ENCODE data around the gene CYFIP1. TPM values are rescaled to one million over a fixed set of nuclear protein-coding genes. Genes with fewer than 3 reads are reported as not detected.

Gene CYFIP1
- total and polyA plus RNA-seq, 2 of the 8 experiments (the other 6 are each of a cell fraction or from before 2014, with no cell fraction given): 38.6 to 81.7 TPM

DNA sequence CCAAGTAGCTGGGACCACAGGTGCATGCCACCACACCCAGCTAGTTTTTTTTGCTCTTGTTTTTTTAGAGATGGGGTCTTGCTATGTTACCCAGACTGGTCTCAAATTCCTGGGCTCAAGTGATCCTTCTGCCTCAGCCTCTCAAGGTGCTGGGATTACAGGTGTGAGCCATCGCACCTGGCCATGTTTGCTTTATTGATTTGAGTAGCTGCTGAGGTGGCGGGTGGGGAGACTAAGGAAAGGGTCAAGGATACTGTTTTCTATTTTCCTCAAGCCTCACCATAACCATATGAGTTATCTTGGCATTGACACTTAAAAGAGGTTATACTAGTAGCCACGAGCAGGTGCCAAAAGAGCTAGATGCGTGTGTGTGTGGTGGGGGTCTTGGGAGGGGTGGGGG, 39.0 kb downstream of the CYFIP1 start (continued):
- no peak for TF ChIP-seq NANOG (IDR thresholded peaks at IDR 0.05; ENCODE audit: insufficient read depth, low read depth, low read length, poor library complexity, severe bottlenecking)
- TF ChIP-seq, protein P1, sequence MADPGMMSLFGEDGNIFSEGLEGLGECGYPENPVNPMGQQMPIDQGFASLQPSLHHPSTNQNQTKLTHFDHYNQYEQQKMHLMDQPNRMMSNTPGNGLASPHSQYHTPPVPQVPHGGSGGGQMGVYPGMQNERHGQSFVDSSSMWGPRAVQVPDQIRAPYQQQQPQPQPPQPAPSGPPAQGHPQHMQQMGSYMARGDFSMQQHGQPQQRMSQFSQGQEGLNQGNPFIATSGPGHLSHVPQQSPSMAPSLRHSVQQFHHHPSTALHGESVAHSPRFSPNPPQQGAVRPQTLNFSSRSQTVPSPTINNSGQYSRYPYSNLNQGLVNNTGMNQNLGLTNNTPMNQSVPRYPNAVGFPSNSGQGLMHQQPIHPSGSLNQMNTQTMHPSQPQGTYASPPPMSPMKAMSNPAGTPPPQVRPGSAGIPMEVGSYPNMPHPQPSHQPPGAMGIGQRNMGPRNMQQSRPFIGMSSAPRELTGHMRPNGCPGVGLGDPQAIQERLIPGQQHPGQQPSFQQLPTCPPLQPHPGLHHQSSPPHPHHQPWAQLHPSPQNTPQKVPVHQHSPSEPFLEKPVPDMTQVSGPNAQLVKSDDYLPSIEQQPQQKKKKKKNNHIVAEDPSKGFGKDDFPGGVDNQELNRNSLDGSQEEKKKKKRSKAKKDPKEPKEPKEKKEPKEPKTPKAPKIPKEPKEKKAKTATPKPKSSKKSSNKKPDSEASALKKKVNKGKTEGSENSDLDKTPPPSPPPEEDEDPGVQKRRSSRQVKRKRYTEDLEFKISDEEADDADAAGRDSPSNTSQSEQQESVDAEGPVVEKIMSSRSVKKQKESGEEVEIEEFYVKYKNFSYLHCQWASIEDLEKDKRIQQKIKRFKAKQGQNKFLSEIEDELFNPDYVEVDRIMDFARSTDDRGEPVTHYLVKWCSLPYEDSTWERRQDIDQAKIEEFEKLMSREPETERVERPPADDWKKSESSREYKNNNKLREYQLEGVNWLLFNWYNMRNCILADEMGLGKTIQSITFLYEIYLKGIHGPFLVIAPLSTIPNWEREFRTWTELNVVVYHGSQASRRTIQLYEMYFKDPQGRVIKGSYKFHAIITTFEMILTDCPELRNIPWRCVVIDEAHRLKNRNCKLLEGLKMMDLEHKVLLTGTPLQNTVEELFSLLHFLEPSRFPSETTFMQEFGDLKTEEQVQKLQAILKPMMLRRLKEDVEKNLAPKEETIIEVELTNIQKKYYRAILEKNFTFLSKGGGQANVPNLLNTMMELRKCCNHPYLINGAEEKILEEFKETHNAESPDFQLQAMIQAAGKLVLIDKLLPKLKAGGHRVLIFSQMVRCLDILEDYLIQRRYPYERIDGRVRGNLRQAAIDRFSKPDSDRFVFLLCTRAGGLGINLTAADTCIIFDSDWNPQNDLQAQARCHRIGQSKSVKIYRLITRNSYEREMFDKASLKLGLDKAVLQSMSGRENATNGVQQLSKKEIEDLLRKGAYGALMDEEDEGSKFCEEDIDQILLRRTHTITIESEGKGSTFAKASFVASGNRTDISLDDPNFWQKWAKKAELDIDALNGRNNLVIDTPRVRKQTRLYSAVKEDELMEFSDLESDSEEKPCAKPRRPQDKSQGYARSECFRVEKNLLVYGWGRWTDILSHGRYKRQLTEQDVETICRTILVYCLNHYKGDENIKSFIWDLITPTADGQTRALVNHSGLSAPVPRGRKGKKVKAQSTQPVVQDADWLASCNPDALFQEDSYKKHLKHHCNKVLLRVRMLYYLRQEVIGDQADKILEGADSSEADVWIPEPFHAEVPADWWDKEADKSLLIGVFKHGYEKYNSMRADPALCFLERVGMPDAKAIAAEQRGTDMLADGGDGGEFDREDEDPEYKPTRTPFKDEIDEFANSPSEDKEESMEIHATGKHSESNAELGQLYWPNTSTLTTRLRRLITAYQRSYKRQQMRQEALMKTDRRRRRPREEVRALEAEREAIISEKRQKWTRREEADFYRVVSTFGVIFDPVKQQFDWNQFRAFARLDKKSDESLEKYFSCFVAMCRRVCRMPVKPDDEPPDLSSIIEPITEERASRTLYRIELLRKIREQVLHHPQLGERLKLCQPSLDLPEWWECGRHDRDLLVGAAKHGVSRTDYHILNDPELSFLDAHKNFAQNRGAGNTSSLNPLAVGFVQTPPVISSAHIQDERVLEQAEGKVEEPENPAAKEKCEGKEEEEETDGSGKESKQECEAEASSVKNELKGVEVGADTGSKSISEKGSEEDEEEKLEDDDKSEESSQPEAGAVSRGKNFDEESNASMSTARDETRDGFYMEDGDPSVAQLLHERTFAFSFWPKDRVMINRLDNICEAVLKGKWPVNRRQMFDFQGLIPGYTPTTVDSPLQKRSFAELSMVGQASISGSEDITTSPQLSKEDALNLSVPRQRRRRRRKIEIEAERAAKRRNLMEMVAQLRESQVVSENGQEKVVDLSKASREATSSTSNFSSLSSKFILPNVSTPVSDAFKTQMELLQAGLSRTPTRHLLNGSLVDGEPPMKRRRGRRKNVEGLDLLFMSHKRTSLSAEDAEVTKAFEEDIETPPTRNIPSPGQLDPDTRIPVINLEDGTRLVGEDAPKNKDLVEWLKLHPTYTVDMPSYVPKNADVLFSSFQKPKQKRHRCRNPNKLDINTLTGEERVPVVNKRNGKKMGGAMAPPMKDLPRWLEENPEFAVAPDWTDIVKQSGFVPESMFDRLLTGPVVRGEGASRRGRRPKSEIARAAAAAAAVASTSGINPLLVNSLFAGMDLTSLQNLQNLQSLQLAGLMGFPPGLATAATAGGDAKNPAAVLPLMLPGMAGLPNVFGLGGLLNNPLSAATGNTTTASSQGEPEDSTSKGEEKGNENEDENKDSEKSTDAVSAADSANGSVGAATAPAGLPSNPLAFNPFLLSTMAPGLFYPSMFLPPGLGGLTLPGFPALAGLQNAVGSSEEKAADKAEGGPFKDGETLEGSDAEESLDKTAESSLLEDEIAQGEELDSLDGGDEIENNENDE (IDR thresholded peaks at IDR 0.05; ENCODE audit: insufficient replicate concordance, low read length): no peak
- TF ChIP-seq SUZ12 (IDR thresholded peaks at IDR 0.05; ENCODE audit: low read length): no peak
- no peak for TF ChIP-seq FOSL1 (IDR thresholded peaks at IDR 0.05; ENCODE audit: insufficient read depth, low read depth, low read length)
- no peak for TF ChIP-seq SP4 (IDR thresholded peaks at IDR 0.05; ENCODE audit: low read length)
- TF ChIP-seq SAP30 (IDR thresholded peaks at IDR 0.05; ENCODE audit: insufficient read depth, insufficient replicate concordance, low read length): no peak
- no peak for TF ChIP-seq RFX5 (IDR thresholded peaks at IDR 0.05; ENCODE audit: borderline replicate concordance, low read depth, low read length)
- no peak for TF ChIP-seq CREB1 (IDR thresholded peaks at IDR 0.05)
- TF ChIP-seq JUN (IDR thresholded peaks at IDR 0.05; ENCODE audit: low read depth, low read length): no peak

All from H1 (cell line).